Inflammatory macrophage treated with lipopolysaccharide for 1 hour (primary cell): ENCODE data around the gene TDRD12.
"Not testable (repeated sequence)": the region's sequence is repeated elsewhere in the genome, so short reads cannot be mapped to it uniquely, and the experiment has no call there.

ENCODE experiments used
- DNase-seq, 2 donors: peaks; one replicate each; pipeline ENCODE4 v3.0.0-alpha.2; 2020 to 2022

Gene TDRD12

DNA sequence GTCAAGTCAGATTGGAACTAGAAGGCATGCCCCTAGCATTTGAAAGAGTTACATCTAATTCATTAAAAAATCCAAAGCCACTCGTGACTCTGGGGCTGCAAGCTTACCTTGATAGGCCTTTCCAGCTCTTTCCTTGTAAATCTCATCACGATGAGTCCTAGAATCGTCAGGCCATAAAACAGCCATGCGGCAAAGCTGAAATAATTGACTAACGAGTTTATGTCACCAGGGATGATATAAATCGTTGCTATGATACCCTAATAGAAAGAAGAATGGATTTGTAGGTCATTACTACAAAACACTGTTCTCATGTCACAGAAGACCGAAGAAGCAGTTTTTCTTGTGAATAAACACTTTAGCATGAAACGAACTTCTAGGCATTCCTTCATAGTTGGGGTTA lies 122.5 kb downstream of the TDRD12 start:
- no peak for DNase-seq

DNA sequence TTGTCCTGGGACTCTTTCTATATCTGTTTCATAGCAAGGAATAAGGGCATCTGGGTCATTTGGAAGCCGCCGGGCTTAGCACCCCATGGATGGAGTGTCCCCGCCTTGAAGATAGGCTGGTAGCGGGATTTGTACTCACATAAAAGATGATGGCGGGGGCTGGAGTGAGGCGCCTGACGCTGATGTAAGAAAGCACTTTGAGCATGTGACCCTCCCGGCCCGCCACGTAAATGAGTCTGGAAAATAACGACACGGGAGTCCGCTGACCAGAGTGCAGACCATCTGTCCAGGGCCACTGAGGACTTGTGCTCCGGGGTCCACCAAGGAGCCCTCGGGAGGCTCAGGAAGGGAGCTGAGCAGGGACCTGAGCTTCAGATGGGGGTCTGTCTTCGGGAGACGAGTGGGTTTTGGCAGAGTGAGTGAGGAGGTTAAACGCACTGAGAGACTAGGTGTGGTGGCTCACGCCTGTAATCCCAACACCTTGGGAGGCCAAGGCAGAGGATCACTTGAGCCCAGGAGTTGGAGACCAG lies 124.2 kb downstream of the TDRD12 start:
- no peak for DNase-seq

DNA sequence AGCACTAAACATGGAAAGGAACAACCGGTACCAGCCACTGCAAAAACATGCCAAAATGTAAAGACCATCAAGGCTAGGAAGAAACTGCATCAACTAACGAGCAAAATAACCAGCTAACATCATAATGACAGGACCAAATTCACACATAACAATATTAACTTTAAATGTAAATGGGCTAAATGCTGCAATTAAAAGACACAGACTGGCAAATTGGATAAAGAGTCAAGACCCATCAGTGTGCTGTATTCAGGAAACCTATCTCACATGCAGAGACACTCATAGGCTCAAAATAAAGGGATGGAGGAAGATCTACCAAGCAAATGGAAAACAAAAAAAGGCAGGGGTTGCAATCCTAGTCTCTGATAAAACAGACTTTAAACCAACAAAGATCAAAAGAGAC lies 128.5 kb downstream of the TDRD12 start:
- not testable (repeated sequence) for DNase-seq

DNA sequence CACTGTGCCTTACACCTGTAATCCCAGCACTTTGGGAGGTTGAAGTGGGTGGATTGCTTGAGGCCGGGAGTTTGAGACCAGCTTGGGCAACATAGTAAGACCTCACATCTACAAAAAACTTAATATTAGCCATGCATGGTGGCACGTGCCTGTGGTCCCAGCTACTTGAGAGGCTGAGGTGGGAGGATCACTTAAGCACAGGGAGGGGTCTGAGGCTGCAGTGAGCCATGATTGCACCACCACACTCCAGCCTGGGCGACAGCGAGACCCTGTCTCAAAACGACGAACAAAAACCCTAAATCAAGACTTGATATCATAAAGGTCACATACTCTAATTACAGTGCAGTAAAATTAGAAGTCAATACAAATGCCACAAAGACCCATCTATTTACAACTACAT lies 132.6 kb downstream of the TDRD12 start:
- DNase-seq, result no peak

DNA sequence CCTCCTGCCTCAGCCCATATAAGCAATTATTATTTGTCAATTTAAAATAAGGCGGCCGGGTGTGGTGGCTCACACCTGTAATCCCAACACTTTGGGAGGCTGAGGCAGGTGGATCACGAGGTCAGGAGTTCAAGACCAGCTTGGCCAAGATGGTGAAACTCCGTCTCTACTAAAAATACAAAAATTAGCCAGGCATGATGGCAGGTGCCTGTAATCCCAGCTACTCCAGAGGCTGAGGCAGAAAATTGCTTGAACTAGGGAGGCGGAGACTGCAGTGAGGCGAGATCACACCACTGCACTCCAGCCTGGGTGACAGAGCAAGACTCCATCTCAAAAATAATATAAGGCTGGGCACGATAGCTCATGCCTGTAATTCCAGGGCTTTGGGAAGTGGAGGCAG lies 137.3 kb downstream of the TDRD12 start:
- DNase-seq, result not testable (repeated sequence)

DNA sequence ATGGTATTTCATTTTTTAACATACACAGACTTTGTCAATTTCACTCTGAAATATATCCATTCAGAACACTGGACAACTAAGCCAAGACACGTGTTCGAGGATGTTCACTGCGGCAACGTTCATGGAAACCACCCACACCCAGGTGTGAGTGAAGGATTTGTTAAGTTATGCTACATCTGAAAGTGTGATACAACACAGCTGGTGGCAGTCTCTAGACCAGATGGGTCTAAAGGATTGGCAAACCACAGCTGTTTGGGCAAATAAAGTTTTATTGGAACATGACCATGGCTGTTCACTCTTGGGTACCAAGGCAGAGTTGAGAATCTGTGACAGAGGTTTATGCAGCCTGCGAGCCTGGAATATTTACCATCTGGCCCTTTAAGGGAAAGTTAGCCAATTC lies 138.0 kb downstream of the TDRD12 start:
- no peak for DNase-seq

DNA sequence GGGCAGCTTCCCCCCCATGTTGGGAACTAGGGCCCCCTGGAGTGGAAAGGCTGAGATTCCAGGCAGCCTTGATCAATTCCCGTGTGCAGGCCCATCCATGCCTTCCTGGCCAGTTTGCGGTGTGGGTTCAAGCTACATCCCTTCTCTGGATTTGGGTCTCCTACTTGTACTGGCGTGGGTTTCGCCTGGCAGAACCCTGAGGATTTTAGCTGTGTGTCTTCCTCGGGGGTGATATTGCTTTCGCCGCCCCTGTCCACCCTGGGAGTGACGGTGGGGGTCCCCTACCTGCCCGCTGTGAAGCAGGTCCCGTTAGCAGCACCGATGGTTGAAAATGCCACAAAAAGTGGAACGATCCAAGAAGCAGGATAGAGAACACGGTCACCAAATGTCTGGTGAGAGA lies 138.6 kb downstream of the TDRD12 start:
- DNase-seq, result no peak

DNA sequence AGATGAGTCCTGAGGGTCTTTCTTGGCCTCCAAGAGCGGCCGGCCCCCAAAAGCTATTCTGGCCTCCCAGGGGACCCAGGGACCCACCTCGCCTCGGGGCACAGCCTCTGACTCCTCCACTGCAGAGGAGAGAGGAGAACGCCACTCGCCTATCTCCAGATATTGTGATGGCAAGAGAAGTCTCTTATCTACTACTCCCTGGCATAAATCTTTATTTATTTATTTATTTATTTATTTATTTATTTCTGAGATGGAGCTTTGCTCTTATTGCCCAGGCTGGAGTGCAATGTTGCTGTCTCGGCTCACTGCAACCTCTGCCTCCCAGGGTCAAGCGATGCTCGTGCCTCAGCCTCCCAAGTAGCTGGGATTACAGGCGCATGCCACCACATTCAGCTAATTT lies 139.0 kb downstream of the TDRD12 start:
- no peak for DNase-seq

DNA sequence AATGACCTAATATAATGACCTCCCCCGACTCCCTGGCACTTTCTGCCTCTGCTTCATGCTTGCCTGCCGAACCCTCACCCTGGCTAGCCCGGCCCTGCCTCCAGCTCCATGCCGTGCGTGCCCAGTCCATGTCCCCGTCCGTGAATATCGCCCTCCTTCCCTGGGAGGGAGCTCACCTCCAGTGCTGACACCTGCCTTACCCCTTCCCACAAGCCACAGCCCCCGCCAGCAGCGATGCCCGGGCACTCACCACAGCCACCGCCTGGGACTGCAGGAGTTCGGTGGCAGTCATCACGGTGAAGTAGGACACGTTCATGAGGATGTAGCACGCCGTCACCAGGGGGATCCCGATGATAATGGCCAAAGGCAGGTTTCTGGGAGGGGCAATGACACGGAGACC lies 140.0 kb downstream of the TDRD12 start:
- DNase-seq, result no peak

DNA sequence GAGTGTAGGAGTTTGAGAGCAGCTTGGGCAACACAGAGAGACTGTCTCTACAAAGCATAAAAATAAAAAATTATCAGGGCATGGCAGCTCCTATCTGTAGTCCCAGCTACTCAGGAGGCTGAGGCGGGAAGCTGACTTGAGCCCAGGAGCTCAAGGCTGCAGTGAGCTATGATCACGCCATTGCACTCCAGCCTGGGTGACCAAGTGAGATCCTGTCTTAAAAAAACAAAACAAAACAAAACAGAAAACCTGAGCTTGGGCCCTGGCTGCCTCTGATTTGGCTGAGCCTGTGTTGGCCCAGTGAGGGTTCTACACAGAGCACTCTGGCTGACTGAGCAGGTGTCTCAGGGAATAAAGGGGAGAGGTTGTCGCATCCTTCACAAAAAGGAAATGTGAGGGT lies 142.0 kb downstream of the TDRD12 start:
- no peak for DNase-seq

DNA sequence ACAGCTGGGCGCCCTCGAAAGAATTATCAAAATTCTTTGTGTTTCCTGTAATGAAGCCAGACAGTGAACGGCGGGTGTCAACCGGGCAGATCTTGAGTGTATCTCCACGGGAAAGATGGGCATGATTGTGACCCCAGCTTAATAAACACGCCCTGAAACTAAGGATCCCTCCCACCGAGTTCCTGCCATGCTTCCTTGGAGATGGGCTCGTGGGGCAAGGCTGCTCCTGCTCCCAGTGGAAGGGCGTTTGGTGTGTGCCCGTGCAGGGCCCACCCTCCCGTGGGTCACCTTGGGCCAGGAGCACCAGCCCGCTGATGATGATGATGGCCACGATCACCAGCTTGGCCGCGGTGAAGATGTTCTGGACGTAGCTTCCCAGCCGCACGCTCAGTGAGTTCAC lies 142.6 kb downstream of the TDRD12 start:
- DNase-seq, result no peak

DNA sequence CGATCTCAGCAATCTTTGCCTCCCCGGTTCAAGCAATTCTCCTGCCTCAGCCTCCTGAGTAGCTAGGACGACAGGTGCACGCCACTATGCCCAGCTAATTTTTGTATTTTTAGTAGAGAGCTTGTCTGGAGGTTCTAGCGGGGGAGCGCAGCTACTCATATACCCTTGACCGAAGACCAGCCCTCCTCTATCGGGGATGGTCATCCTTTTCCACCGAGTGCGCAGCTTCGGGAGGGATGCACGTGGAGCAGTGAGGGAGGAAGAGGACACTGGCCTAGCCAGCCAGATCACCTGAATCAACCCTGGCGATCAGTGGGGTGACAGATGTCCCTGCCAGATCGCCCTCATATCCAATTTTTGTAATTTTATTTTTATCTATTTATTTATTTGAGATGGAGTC lies 143.2 kb downstream of the TDRD12 start:
- DNase-seq, result no peak

DNA sequence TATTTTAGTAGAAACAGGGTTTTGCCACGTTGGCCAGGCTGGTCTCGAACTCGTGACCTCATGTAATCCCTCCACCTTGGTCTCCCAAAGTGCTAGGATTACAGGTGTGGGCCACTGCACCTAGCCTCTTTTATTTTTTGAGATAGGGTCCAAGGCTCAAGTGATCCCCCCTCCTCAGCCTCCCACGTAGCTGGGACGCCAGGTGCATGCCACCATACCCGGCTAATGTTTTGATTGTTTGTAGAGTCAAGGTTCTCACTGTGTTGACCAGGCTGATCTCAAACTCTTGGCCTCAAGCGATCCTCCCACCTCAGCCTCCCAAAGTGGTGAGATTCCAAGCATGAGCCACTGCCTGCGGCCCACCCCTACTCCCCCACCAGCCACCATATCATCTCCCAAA lies 143.7 kb downstream of the TDRD12 start:
- DNase-seq, result no peak

DNA sequence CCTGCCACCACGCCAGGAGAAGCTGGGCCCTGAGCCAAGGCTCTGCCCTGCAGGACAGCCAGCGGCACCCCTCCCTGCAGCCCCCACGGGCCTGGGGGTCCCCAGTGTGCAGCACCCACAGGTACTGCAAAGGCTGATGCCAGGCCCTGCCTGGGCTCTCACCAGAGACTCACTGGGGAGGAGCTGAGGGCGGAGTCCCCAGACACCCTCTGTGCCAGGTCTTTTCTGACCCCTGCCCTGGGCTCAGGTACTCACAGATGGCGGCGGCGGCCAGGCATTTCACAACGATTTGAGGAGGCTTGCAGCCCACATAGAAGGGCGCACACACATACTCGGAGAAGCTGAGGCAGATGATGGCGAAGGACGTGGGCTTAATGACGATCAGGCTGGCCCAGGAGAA lies 144.3 kb downstream of the TDRD12 start:
- no peak for DNase-seq

DNA sequence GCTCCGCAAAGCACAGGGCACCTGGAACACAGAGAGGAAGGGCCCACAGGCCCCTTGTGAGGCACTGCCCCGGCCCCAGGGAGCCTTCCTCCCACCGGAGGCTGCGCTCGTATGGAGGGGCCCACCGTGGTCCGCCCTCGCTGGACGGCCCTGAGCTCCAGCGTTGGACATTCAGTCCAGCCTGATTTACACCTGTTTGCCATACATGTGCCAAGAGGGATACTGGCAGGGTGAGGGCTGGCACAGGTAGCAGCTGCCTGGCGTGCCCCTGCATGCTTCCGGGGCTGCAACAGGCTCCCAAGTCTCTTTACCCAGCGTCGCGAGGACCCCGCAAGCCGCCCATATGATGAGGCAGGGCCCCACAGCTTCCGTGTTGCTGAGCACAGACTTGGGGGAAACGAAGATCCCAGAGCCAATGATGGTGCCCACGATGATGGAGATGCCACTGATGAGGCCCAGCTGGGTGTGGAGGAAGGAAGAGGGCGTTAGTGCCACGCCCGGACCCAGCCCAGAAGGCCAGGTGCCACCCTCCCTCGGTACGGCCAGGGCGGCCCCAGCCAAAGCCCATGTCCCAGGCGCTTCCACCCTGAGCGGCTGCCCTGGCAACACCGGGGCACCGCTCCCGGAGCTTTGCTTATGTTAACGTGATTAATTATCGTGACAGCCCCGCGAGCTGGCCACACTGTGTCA lies 144.9 kb downstream of the TDRD12 start:
- no peak for DNase-seq

DNA sequence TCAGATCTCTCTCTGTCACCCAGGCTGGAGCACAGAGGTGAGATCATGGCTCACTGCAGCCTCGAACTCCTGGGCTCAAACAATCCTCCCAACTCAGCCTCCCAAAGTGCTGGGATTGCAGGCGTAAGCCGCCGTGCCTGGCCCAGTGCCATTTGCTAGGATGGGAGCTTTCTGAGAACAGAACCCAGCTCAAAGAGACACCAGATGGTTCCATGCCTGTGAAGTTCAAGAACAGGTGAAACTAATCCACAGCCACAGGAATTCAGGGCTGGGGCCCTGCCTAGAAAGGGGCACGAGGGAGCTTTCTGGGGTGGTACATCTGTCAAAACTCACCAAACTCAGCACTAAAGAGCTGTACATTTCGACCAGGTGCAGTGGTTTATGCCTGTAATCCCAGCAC lies 145.8 kb downstream of the TDRD12 start:
- no peak for DNase-seq

DNA sequence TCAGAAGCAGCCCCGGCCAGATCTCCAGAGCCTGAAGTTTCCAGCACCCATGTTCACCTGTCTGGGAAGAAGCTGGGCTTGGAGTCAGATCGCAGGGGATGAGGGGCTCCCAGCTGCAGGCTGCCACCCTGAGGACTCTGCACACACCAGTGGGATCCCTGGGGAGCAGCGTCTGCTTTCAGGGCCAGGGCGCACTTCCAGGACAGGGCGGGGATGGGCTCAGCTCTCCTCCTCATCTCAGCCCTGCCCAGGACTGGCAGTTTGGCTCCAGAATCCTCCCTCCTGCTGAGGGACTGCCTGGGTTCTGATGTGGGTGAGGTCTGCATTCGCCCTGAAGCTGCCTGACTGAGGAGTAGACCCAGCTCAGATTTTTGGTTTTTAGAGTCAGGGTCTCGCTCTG lies 146.5 kb downstream of the TDRD12 start:
- DNase-seq, result no peak

DNA sequence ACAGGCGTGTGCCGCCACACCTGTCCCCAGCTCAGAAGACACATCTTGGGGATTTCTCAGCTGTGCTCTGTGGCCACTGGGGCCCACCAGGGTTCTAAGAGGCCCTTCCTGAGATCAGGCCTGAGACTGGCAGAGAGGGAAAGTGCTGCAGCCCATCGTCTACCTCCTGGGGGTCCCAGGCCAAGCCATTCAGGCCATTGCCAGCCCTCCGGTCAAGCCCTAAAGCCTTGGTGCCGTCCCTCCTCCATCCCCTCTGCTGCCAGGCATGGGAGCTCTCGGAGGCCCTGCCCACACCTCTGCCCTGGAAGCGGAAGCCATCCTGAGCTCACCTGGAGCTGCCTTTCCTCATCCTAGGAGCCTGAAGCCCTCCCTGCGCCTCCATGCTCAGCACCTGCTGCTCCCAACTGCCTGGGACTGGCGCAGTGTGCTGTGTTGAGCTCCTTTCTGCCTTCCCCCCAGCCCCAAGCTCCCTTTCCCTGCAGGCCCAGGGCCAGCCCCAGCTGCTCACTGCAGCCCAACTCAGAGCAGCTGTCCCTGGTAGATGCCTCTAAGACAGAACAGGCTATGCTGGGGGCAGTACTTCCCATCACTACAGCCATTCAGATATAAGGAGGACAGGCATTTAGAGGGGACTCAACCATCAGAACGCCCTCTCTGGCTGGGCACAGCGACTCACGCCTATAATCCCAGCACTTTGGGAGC lies 147.1 kb downstream of the TDRD12 start:
- no peak for DNase-seq

DNA sequence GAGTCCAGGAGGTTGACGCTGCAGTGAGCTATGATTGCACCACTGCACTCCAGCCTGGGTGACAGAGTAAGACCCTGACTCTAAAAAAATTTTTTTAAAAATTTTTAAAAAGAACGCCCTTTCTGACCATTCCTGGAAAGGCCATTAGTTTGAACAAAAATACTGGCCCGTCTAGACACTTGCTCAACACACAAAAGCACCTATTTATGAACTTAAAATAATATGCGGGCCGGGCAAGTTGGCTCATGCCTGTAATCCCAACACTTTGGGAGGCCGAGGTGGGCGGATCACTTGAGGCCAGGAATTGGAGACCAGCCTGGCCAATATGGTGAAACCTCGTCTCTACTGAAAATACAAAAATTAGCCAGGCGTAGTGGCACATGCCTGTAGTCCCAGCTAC lies 147.9 kb downstream of the TDRD12 start:
- not testable (repeated sequence) for DNase-seq

DNA sequence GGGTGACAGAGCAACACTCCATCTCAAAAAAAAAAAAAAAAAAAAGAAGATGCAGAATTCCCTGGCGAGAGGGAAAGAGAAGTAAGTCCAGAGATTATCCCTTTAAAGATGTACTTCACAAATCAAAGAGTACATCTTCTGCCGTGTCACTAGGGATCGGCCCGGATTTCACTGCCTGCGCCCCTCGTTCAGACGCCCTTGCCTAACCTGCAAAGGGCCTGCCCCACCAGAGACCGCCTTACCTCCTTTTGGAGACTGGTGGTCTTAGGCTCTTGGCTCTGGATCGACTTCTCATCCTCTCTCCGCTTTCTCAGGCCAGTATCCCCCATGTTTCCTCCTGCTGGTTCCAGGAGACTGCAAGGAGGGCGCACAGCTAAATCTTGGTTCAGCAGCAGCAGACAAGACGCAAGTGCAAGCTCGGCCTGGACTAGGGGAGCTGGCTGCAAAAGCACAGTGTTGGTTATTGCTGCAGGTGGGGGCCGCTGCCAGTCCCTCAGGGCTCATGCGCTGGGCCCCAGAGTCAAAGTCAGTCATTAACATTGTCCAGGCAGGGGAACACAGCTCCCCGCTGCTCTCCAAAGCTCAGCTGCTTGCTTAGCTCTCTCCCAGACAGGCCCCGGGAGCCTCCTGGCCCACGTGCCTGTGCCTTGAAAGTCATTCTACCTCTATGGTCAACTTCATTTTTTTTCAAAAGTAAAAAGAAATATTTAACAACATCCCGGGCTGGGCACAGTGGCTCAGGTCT lies 148.8 kb downstream of the TDRD12 start:
- DNase-seq, result no peak

DNA sequence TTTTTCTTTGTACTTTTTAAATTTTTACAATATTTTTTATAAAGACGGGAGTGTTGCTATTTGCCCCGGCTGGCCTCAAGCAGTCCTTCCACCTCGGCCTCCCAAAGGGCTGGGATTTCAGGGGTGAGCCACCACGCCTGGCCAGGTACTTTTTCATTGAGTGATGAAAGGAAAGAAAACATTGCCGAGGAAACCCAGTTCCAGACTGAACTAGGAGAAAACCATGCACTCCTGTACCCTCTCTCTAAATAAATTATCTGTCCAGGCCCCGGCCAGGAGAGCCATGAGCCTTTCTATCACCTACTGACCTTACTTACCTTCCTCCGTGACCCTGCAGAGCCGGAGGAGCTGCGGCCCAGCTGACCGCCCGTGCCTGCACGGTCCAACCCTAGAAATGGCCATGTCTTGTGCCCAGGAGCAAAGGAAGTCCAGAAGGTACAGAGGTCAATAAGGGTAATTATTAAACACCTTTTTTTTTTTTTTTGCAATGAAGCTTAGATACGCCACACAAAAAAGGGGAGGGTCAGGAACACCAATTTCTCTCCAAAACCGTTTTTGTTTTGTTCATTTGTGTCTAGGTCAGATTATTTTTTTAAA lies 149.9 kb downstream of the TDRD12 start, which contains the start of gene SLC7A9:
Gene SLC7A9 (minus strand): TSS at position 399 of the 597 bp plus-strand sequence. CDS start 1,233 bp downstream, outside the sequence.
- DNase-seq, result no peak

DNA sequence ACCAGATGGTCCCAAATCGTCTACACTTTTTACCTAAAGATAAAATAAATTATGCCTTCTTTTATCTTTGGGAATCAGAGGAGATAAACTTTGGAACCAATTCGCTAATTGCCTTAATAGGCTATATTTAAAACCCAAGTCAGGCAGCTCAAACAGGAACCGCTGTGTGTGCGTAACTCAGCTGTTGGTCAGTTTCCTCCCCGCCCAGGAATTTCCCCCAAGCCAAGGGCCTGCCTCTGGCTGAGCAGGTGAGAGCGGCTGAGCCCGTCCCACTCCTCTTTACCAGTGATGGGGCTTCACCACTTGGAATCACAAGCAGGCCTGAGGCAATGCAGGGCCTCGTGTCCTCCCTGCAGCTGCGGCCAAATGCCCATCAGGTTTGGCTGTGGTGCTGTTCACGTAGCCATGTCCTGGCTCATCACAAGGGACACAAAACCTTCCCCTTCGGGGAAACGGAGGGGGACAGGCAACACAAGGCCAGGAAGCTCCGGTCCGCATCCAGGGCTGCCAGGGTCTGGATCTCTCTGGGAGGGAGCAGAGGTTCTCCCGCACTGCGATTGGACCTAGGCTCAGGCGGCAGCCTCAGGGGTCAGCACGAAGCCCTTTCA lies 150.5 kb downstream of the TDRD12 start:
- DNase-seq, result no peak

DNA sequence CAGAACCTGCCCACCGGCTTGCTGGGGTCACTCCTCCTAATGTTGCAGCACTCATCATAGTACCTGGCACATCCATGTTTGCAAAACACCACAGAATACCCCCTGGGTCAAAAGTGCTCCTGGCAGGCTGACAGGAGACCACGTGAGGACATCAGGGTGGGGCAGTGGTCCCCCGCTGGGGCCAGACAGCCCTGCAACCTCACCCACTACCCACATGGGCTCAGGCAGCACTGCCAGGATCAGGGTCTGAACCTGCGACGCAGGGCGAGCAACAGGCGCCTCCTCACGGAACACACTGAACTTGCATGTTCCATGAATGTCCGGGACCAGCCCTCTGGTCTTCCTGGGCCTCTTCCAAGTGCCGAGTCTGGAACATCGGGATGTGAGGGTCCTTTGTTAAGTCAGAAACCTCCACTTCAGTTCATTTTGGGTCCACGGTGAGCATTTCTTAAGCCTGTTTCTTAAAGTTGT lies 151.4 kb downstream of the TDRD12 start:
- no peak for DNase-seq
